Stimulated activated CD8-positive, alpha-beta memory T cell treated with anti-CD3 and anti-CD28 coated beads, Interleukin-4, amount 100 ng/mL, for 48 hours (primary cell): ENCODE measurements around the gene MINDY3.
"Not testable (repeated sequence)": the region's sequence is repeated elsewhere in the genome, so short reads cannot be mapped to it uniquely, and the experiment has no call there.

Experiments
- DNase-seq: peaks from one replicate; pipeline ENCODE4 v3.0.0-alpha.2; 2020

The MINDY3 gene

GRCh38 chr10:15802375-15802949 lies 57.8 kb downstream of the MINDY3 start:
- peak; percentile 53 for DNase-seq

- DNase-seq: no peak
These were observed 58.7 kb downstream of the MINDY3 start for GRCh38 chr10:15801641-15802040.

- DNase-seq: no peak
These were observed 59.2 kb downstream of the MINDY3 start for GRCh38 chr10:15801147-15801546.

GRCh38 chr10:15797346-15797745 lies 63.0 kb downstream of the MINDY3 start:
- DNase-seq: no peak

DNA sequence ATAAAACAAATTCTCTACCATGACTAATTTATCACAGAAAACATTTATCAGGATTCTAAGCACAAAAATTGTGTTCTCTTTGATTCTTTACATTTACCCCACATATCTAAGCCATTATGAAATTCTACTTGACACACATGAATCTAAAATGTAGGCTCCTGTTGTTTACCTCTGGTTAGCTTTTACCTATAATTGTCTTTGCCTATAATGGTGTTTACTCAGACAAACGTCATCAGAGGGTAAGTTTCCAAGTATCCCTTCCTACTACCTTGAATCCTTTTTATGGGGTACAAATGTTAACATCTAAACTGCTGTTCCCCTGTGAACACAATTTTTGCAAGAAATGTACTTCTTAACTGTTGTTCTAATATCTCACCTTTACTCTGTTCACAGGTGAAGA lies 63.5 kb downstream of the MINDY3 start:
- DNase-seq: no peak

GRCh38 chr10:15796098-15796759 lies 64.1 kb downstream of the MINDY3 start:
- DNase-seq: no peak

GRCh38 chr10:15795036-15795792 lies 65.1 kb downstream of the MINDY3 start:
- no peak for DNase-seq

- DNase-seq: no peak
These were observed 65.7 kb downstream of the MINDY3 start for GRCh38 chr10:15794569-15794968.

DNA sequence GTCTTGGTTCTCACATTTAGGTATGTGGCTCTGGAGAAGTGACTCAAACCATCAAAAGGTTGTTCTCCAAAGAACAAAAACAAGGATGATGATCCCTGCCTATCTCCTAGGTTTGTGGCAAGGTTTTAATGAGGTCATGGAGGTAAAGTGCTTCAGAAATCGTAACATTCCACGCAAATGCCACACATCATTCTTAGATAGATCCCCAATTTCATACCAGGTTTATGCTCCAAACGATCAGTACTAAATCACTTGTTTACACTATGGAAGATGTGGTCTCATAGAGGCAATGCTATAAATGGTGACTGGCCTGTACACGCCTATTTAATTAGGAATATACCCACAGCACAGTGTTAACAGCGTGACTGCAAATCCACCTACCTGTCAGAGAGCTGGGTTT lies 66.6 kb downstream of the MINDY3 start:
- DNase-seq: no peak

GRCh38 chr10:15792777-15793176 lies 67.5 kb downstream of the MINDY3 start:
- DNase-seq: no peak

- no peak for DNase-seq
These were observed 68.3 kb downstream of the MINDY3 start for GRCh38 chr10:15791816-15792524.

GRCh38 chr10:15789793-15790525 lies 70.3 kb downstream of the MINDY3 start:
- no peak for DNase-seq

DNA sequence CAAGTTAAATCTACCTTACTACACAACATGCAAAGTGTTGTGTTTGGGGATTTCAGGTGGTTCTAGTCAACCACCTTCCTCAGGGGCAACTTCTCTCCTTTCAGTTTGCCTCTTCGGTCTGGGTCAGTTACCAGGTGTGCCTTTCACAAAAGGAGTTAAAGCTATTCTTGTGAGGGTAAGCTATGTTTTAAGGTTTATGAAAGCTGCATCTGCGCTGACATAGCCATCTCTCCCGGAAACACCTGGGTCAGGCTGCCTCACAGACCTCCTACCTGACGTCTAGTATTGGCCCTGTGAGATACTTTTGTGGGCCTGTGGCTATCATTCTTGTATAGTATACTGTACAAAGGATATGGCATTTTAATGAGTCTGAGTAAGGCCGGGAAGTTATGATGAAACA lies 72.9 kb downstream of the MINDY3 start:
- DNase-seq: no peak

GRCh38 chr10:15784662-15785300 lies 75.5 kb downstream of the MINDY3 start:
- no peak for DNase-seq

- no peak for DNase-seq
These were observed 76.2 kb downstream of the MINDY3 start for GRCh38 chr10:15783941-15784636.

- DNase-seq: no peak
These were observed 77.5 kb downstream of the MINDY3 start for GRCh38 chr10:15782851-15783250.

GRCh38 chr10:15781381-15781960 lies 78.8 kb downstream of the MINDY3 start:
- no peak for DNase-seq

DNA sequence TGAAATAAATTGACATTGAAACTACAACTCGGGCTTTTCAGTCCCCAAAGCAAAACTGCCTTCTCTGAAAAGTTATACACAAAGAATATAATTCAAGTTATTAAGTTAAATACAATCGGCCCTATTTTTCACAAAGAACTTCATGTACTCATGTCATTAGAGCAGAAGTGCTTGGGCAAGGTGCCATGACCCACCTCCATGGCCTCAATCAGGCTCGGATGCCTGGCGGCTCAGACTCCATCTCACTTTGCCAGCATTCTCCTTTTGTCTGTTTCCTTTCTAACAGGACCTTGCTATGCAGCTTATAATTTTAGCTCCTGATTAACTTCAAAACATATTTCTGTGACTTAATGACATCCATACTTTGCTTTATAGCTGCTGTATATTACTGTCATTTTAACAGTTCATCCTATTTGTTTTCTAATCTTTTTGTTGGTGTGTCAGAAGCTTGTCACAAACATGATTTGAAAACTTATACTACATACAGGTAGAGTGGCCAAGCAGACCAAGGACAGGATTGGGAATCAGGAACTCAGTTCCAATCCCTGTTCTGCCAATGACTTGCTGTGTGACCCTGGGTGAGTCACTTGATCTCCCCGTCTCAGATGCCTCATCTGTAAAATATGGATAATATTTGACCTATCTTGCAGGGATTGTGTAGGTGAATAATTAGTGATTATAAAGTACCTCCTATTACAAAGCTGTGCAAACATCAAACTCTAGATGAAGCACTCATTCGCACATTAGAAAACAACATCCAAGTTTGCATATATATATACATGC lies 79.8 kb downstream of the MINDY3 start:
- no peak for DNase-seq

DNA sequence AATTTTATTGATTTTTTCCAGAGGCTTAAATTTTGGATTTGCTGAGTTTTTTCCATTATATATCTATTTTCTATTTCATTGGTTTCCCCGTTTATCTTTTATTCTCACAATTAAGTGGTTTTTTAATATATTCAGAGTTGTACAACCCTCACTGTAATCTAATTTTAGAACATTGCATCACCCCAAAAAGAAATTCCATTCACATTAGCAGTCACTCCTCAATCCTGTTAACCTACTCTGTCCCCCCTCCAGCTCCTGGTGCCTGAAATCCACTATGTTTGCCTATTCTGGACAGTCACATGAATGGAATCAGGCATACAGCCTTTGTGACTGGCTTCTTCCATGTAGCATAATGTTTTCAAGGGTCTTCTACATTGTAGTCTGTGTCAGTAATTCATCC lies 84.8 kb downstream of the MINDY3 start:
- DNase-seq: no peak

DNA sequence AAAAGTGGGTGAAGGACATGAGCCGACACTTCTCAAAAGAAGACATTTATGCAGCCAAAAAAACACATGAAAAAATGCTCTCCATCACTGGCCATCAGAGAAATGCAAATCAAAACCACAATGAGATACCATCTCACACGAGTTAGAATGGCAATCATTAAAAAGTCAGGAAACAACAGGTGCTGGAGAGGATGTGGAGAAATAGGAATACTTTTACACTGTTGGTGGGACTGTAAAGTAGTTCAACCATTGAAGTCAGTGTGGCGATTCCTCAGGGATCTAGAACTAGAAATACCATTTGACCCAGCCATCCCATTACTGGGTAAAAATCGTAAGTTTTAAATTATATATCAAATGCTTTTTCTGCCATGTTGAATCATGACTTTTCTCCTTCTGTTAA lies 85.8 kb downstream of the MINDY3 start:
- DNase-seq: not testable (repeated sequence)
